Activated CD8-positive, alpha-beta T cell treated with anti-CD3 and anti-CD28 coated beads, Interleukin-2, amount 10 ng/mL, durations not matched to agents 7 days and 5 days (primary cell): Measurements from ENCODE around the gene FLNB. TPM values are rescaled to one million over a fixed set of nuclear protein-coding genes. Genes with fewer than 3 reads are reported as not detected.

Source experiments
- ATAC-seq: fragments of 150-1000 bp; cut with Tn5 transposase; one replicate; pipeline ENCODE4 v1.10.0; 2021; ENCODE audit warnings: moderate library complexity
- CTCF ChIA-PET: fragments of 350-600 bp; sonication (Branson Sonifier 250); formaldehyde crosslinking; loops from one replicate; lab custom pipeline; 2021; ENCODE audit warnings: antibody characterized with exemption; lab: Charles Lee
- POLR2A ChIA-PET: fragments of 350-600 bp; sonication (Branson Sonifier 250); formaldehyde crosslinking; loops from one replicate; lab custom pipeline; 2021; ENCODE audit warnings: antibody characterized with exemption; lab: Charles Lee
- DNase-seq: peaks from one replicate; pipeline ENCODE4 v3.0.0-alpha.2; 2020
- H3K27ac Mint-ChIP-seq: one replicate; pipeline ENCODE4 v1.8.0; 2021; ENCODE audit warnings: mild to moderate bottlenecking, mixed read lengths
- H3K27me3 Mint-ChIP-seq: one replicate; pipeline ENCODE4 v1.8.0; 2021; ENCODE audit warnings: low read depth, mixed read lengths
- H3K36me3 Mint-ChIP-seq: one replicate; pipeline ENCODE4 v1.8.0; 2021; ENCODE audit warnings: low read depth, mixed read lengths
- H3K4me1 Mint-ChIP-seq: one replicate; pipeline ENCODE4 v1.8.0; 2021; ENCODE audit warnings: low read depth, mixed read lengths
- H3K4me3 Mint-ChIP-seq: one replicate; pipeline ENCODE4 v1.8.0; 2021; ENCODE audit warnings: mild to moderate bottlenecking, mixed read lengths
- H3K9me3 Mint-ChIP-seq: one replicate; pipeline ENCODE4 v1.8.0; 2022; ENCODE audit warnings: mixed read lengths; ENCODE audit not compliant: insufficient read depth
- total RNA-seq, 2 experiments: library from RNA; stranded (reverse); gene quantifications; one replicate each; pipeline ENCODE4 v1.2.3, GENCODE V29; 2021

FLNB gene
- total RNA-seq, 2 experiments from 2014 or later = 14.1 to 15.9 TPM

- ATAC-seq (no peak), DNase-seq (no peak)
- Mint-ChIP-seq H3K4me3 (no peak overlapping the region), H3K27me3 (no peaks in the 10 kb centered on the region), H3K27ac (no peak overlapping the region), H3K4me1 (peaks cover 8% of the 10 kb centered on the region), H3K9me3 (no peaks in the 10 kb centered on the region), H3K36me3 (no peaks in the 10 kb centered on the region)
- CTCF ChIA-PET = no interaction called here
- POLR2A ChIA-PET = no interaction called here
Measured at GRCh38 chr3:57968501-57968900, 39.7 kb upstream of the FLNB start.

GRCh38 chr3:57971975-57972374, 36.2 kb upstream of the FLNB start:
- CTCF ChIA-PET = interaction anchor here (1.0 kb wide), 1 partner anchor 9 kb away, joined by 4 read pairs; no protein-coding TSS in a partner anchor

DNA sequence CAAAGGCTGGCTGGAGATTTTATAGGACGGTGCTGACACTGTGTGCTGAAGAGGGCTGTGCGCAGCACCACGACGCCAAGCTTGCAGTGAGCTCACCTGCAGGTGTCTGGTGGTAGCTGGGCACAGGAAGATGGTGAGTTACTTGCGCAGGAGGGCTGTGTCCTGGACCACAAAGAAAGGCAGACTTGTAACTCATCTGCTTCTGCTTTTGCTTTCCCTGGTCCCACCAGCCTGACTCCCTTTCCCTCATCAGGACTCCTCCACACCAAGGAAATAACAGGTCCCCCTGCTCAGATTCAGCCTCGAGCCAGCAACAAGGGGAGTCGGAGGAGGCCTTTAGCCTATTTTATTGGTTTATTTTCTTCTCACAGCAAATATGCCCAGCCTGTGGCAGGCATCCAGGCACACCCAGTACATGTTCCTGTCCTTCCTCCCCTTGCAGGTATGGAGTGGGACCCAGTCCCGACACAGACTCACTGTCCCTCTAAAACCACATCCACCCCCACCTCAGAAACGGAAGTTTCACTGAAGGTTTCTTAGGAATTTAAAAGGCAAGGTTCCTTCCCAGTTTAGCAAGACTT, 35.6 kb upstream of the FLNB start:
- CTCF ChIA-PET = interaction anchor here (1.0 kb wide), 1 partner anchor 10 kb away, joined by 4 read pairs; no protein-coding TSS in a partner anchor
- no peak overlapping the region for H3K4me3 Mint-ChIP-seq
- peaks cover 3% of the 10 kb centered on the region for H3K4me1 Mint-ChIP-seq
- H3K36me3 Mint-ChIP-seq = no peaks in the 10 kb centered on the region
- H3K27me3 Mint-ChIP-seq = no peaks in the 10 kb centered on the region
- H3K9me3 Mint-ChIP-seq = no peaks in the 10 kb centered on the region
- ATAC-seq (no peak), DNase-seq (no peak)
- POLR2A ChIA-PET = no interaction called here
- H3K27ac Mint-ChIP-seq = no peak overlapping the region

More at GRCh38 chr3:57971975-57972374, 36.2 kb upstream of the FLNB start:
- H3K4me1 Mint-ChIP-seq = peaks cover 8% of the 10 kb centered on the region
- H3K36me3 Mint-ChIP-seq = no peaks in the 10 kb centered on the region
- no peak overlapping the region for H3K27ac Mint-ChIP-seq
- H3K9me3 Mint-ChIP-seq = no peaks in the 10 kb centered on the region
- POLR2A ChIA-PET = no interaction called here
- no peak overlapping the region for H3K4me3 Mint-ChIP-seq
- DNase-seq = no peak
- ATAC-seq = no peak
- H3K27me3 Mint-ChIP-seq = no peaks in the 10 kb centered on the region

DNA sequence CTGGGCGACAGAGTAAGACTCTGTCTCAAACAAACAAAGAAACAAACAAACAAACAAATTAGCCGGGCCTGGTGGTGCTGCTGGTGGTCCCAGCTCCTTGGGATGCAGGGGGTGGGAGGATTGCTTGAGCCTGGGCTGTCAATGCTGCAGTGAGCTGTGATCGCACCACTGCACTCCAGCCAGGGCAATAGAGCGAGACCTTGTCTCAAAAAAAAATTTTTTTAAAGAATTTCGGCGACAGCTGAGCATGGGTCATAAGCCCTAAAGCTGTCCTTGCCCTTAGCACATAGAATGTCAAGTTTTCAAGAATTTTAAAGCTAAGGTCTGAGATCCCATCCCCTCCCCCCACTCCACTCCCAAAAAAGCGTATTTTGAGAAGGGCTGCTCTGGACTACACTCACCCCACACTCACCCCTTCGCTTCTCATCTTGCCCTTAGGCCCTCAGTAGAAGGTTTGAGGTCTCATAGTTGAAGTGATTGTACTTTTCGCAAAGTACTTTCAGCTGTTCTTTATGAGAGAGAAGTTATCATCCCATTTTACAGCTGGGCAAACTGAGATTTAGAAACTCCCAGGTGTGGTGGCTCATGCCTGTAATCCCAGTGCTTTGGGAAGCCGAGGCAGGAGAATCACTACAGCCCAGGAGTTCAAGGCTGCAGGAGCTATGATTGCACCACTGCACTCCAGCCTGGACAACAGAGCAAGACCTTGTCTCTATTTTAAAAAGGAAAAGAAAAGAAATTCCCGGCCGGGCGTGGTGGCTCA, 34.3 kb upstream of the FLNB start:
- ChIA-PET CTCF (no interaction called here), POLR2A (no interaction called here)
- Mint-ChIP-seq H3K27me3 (no peaks in the 10 kb centered on the region), H3K36me3 (no peaks in the 10 kb centered on the region), H3K4me3 (no peak overlapping the region), H3K27ac (no peak overlapping the region), H3K9me3 (no peaks in the 10 kb centered on the region), H3K4me1 (no peaks in the 10 kb centered on the region)
- ATAC-seq (no peak), DNase-seq (no peak)

DNA sequence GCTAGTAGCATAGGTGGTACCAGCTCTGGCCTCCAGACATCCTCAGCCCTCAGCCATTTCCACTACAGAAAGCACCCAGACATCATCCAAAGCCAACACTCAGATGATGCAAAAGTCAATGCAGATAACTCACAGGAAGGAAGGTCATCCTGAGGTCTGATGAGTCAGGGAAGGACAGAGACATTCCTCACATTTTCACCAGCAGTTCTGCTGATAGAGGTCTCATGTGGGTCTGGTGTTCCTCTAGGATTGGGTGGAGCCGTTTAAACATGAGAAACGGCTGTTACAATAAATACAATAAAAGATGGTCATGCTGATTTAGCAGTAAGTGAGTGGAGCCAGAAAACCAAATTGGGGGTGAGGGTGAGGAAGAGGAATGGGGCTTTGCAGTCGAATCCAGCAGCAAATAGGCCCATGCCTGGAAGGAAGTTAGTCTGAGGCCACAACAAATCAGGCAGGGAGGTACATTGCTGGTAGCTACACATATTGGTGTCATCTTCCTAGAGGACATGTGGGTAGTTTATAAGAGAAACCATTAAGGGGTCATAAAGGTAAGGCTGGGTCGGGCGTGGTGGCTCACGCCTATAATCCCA, 33.3 kb upstream of the FLNB start:
- no peak for DNase-seq
- Mint-ChIP-seq H3K9me3 (no peaks in the 10 kb centered on the region), H3K27me3 (no peaks in the 10 kb centered on the region), H3K27ac (no peak overlapping the region), H3K36me3 (no peaks in the 10 kb centered on the region), H3K4me3 (no peak overlapping the region), H3K4me1 (no peaks in the 10 kb centered on the region)
- POLR2A ChIA-PET = no interaction called here
- no peak for ATAC-seq
- CTCF ChIA-PET = no interaction called here

DNA sequence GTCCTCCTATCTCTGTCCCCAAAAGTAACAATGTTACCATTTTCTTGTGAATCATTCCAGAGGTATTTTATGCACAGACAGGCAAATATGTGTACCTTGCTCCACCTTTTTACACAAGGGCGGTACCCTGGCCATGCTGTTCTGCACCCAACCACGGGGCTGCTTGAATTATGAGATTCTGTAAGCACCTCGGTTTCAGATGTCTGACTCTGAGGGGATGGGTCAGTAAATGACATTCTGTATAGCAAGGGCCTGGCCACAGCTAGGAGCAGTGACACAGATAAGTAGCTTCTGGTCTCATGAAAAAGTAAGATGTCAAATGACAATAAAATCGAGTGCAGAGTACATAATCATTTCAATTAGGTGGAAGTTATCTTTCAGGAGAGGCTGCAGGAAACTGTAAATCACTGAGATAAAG, 30.4 kb upstream of the FLNB start:
- H3K4me1 Mint-ChIP-seq = peaks cover 9% of the 10 kb centered on the region
- no peaks in the 10 kb centered on the region for H3K36me3 Mint-ChIP-seq
- ChIA-PET POLR2A (no interaction called here), CTCF (no interaction called here)
- DNase-seq (no peak), ATAC-seq (no peak)
- H3K27ac Mint-ChIP-seq = no peak overlapping the region
- H3K9me3 Mint-ChIP-seq = no peaks in the 10 kb centered on the region
- no peak overlapping the region for H3K4me3 Mint-ChIP-seq
- no peaks in the 10 kb centered on the region for H3K27me3 Mint-ChIP-seq

GRCh38 chr3:57978316-57978715, 29.9 kb upstream of the FLNB start:
- ChIA-PET POLR2A (interaction anchor here (0.5 kb wide), 1 partner anchor 40 kb away, joined by 3 read pairs; no protein-coding TSS in a partner anchor), CTCF (no interaction called here)
- Mint-ChIP-seq H3K4me1 (peaks cover 14% of the 10 kb centered on the region), H3K4me3 (no peak overlapping the region), H3K36me3 (no peaks in the 10 kb centered on the region), H3K27me3 (no peaks in the 10 kb centered on the region), H3K27ac (no peak overlapping the region), H3K9me3 (no peaks in the 10 kb centered on the region)
- DNase-seq = no peak
- no peak for ATAC-seq

- DNase-seq (no peak), ATAC-seq (no peak)
- H3K27me3 Mint-ChIP-seq = no peaks in the 10 kb centered on the region
- ChIA-PET CTCF (no interaction called here), POLR2A (no interaction called here)
- no peaks in the 10 kb centered on the region for H3K9me3 Mint-ChIP-seq
- peaks cover 25% of the 10 kb centered on the region for H3K4me1 Mint-ChIP-seq
- H3K36me3 Mint-ChIP-seq = peaks cover 2% of the 10 kb centered on the region
- H3K27ac Mint-ChIP-seq = no peak overlapping the region
- H3K4me3 Mint-ChIP-seq = no peak overlapping the region
Measured at GRCh38 chr3:57980416-57980815, 27.8 kb upstream of the FLNB start.

DNA sequence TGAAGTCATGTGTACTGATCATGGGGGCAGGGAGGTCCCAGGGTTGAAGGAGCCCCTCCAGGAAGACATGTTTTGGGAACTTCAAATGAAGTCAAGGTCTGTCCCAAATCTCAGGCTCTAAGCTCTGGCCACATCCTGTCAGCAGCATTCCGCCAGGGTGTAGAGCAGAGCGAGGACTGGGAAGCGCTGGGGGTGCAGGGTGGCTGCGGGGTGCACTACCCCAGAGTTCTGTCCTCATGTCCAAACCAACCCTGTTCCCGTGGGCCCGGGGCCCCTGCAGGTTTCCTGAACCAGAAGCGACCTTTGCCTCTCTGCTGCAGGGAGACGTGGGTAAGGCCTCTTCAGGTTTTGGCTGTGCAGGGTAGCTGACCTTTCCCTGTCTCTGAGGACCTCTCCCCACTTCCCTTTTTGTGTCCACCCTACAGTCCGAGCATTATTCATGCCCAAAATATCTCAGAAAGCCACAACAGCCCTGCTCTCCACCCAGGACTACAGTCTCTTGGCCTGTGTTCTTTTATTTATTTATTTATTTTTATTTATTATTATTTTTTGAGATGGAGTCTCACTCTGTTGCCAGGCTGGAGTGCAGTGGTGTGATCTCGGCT, 26.6 kb upstream of the FLNB start:
- H3K27me3 Mint-ChIP-seq = no peaks in the 10 kb centered on the region
- no peak for DNase-seq
- H3K4me3 Mint-ChIP-seq = no peak overlapping the region
- ChIA-PET CTCF (no interaction called here), POLR2A (no interaction called here)
- H3K9me3 Mint-ChIP-seq = no peaks in the 10 kb centered on the region
- ATAC-seq = no peak
- no peak overlapping the region for H3K27ac Mint-ChIP-seq
- peaks cover 2% of the 10 kb centered on the region for H3K36me3 Mint-ChIP-seq
- peaks cover 25% of the 10 kb centered on the region for H3K4me1 Mint-ChIP-seq

DNA sequence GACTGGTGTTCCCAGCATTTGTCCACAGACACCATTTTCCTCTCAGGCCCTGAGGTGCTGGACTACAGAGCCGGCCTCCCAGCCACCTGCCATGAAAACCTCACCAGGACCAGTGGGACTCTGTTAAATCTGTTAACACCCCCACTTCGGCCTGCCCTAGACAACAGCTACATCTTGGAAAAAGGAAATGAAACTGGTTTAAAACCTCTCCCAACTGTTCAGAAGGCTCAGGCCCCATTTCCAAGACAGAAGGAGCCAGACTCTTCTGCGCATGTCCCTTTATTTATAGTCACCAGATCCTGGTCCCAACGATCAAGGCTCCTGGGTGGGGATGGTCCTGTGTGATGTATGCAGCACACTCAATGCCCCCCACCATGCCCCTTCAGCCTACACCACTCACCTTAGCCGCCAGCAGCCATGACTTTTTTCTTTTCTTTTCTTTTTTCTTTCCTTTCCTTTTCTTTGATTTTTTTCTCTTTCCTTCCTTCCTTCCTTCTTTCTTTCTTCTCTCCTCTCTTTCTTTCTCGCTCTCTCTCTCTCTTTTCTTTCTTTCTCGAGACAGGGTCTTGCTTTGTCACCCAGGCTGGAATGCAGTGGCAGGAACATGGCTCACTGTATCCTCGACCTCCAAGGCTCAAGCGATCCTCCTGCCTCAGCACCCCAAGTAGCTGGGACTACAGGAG, 25.5 kb upstream of the FLNB start:
- CTCF ChIA-PET = no interaction called here
- Mint-ChIP-seq H3K36me3 (peaks cover 2% of the 10 kb centered on the region), H3K4me1 (peaks cover 25% of the 10 kb centered on the region), H3K4me3 (no peak overlapping the region), H3K27ac (peak overlapping the region; percentile 67), H3K9me3 (no peaks in the 10 kb centered on the region), H3K27me3 (no peaks in the 10 kb centered on the region)
- DNase-seq = no peak
- POLR2A ChIA-PET = no interaction called here
- ATAC-seq = no peak

- peaks cover 2% of the 10 kb centered on the region for H3K36me3 Mint-ChIP-seq
- DNase-seq = peak; percentile 63
- CTCF ChIA-PET = interaction anchor here (2.3 kb wide), 1 partner anchor 22 kb away, joined by 5 read pairs; no protein-coding TSS in a partner anchor
- H3K27ac Mint-ChIP-seq = peak overlapping the region; percentile 86
- ATAC-seq = peak; percentile 91
- POLR2A ChIA-PET = no interaction called here
- peaks cover 25% of the 10 kb centered on the region for H3K4me1 Mint-ChIP-seq
- no peak overlapping the region for H3K4me3 Mint-ChIP-seq
- H3K9me3 Mint-ChIP-seq = no peaks in the 10 kb centered on the region
- no peaks in the 10 kb centered on the region for H3K27me3 Mint-ChIP-seq
Measured at GRCh38 chr3:57983734-57984518, 24.3 kb upstream of the FLNB start.
